WTC11 (cell line): ENCODE results near the gene PLXND1. TPM values are rescaled to one million over a fixed set of nuclear protein-coding genes. Genes with fewer than 3 reads are reported as not detected.

Experiments
- ARID4B ChIP-seq: sonication (generic); formaldehyde crosslinking; IDR thresholded peaks from 2 replicates; pipeline ENCODE4 v1.8.0; 2023; ENCODE audit warnings: missing genetic modification reagents, mild to moderate bottlenecking, borderline replicate concordance
- E2F4 ChIP-seq: sonication (generic); formaldehyde crosslinking; IDR thresholded peaks from 2 replicates; pipeline ENCODE4 v1.8.1; 2022; ENCODE audit warnings: low read depth, mild to moderate bottlenecking, moderate library complexity, missing genetic modification reagents, borderline replicate concordance
- E2F5 ChIP-seq: sonication (generic); formaldehyde crosslinking; IDR thresholded peaks from 2 replicates; pipeline ENCODE4 v1.8.1; 2022; ENCODE audit warnings: mild to moderate bottlenecking, moderate library complexity, missing genetic modification reagents
- JAZF1 ChIP-seq: fragments of 250-450 bp; sonication (Bioruptor Pico); IDR thresholded peaks from 2 replicates; pipeline ENCODE4 v1.9.0; 2021; ENCODE audit warnings: moderate library complexity, mild to moderate bottlenecking, inconsistent platforms
- PRDM15 ChIP-seq: sonication (generic); formaldehyde crosslinking; IDR thresholded peaks from 2 replicates; pipeline ENCODE4 v1.8.0; 2022; ENCODE audit warnings: missing genetic modification reagents
- PREB ChIP-seq: sonication (generic); formaldehyde crosslinking; IDR thresholded peaks from 2 replicates; pipeline ENCODE4 v1.8.1; 2022; ENCODE audit warnings: mild to moderate bottlenecking, missing genetic modification reagents, moderate library complexity, borderline replicate concordance
- ZNF532 ChIP-seq: fragments of 250-450 bp; sonication (Bioruptor Pico); IDR thresholded peaks from 2 replicates; pipeline ENCODE4 v1.9.0; 2021; ENCODE audit warnings: mild to moderate bottlenecking, borderline replicate concordance
- ZNF671 ChIP-seq: fragments of 250-450 bp; sonication (Bioruptor Pico); IDR thresholded peaks from 2 replicates; pipeline ENCODE4 v1.8.0; 2021; ENCODE audit warnings: mild to moderate bottlenecking
- ZSCAN18 ChIP-seq: fragments of 250-450 bp; sonication (Bioruptor Pico); IDR thresholded peaks from 2 replicates; pipeline ENCODE4 v2.1.2; 2022; ENCODE audit warnings: mild to moderate bottlenecking, moderate library complexity
- total RNA-seq: library from RNA; stranded (reverse); gene quantifications from 3 replicates; pipeline ENCODE4 v1.2.3, GENCODE V29; 2021

PLXND1 gene
- total RNA-seq, 1 experiment from 2014 or later, result 56.7 TPM

- TF ChIP-seq ARID4B (CRISPR knock-in tag) (no peak), PREB (CRISPR knock-in tag) (no peak), E2F4 (CRISPR knock-in tag) (no peak), ZNF532 (CRISPR knock-in tag) (no peak), JAZF1 (CRISPR knock-in tag) (no peak), ZSCAN18 (CRISPR knock-in tag) (no peak), ZNF671 (no peak), E2F5 (CRISPR knock-in tag) (no peak), PRDM15 (CRISPR knock-in tag) (no peak)
- TF ChIP-seq, all 79 proteins: peak for 0
These were observed 3.2 kb upstream of the PLXND1 start (continued) for GRCh38 chr3:129609591-129610182.
